RCC 7860 (cell line): ENCODE data around the gene IL1RAPL1.

Source experiments
- DNase-seq: peaks from one replicate; pipeline ENCODE4 v3.0.0-alpha.2; 2015; ENCODE audit warnings: low spot score
- FAIRE-seq: peaks from 2 replicates; lab custom pipeline; 2012; peaks lifted over from hg19 to GRCh38; lab: Jason Lieb, UNC

The IL1RAPL1 gene

GRCh38 chrX:28586981-28587551, at the start of gene IL1RAPL1:
TSS of gene IL1RAPL1 (plus strand) at chrX:28587446.
- FAIRE-seq (no peak), DNase-seq (no peak)

GRCh38 chrX:28542791-28543190, 44.5 kb upstream of the IL1RAPL1 start:
- DNase-seq (no peak), FAIRE-seq (no peak)

- DNase-seq (no peak), FAIRE-seq (no peak)
Observed at GRCh38 chrX:28549838-28550237, 37.4 kb upstream of the IL1RAPL1 start.

- FAIRE-seq, result no peak
Observed at GRCh38 chrX:28550331-28550872, 36.8 kb upstream of the IL1RAPL1 start.

GRCh38 chrX:28552322-28552721, 34.9 kb upstream of the IL1RAPL1 start:
- DNase-seq (no peak), FAIRE-seq (no peak)

More at GRCh38 chrX:28550331-28550872, 36.8 kb upstream of the IL1RAPL1 start:
- DNase-seq, result no peak

GRCh38 chrX:28552882-28553829, 34.1 kb upstream of the IL1RAPL1 start:
- DNase-seq, result no peak
- FAIRE-seq, result no peak

- no peak for FAIRE-seq
- no peak for DNase-seq
Observed at GRCh38 chrX:28576117-28576516, 11.1 kb upstream of the IL1RAPL1 start.

GRCh38 chrX:28581522-28581921, 5.7 kb upstream of the IL1RAPL1 start:
- DNase-seq (no peak), FAIRE-seq (no peak)

- FAIRE-seq (no peak), DNase-seq (no peak)
Observed at GRCh38 chrX:28582511-28582910, 4.7 kb upstream of the IL1RAPL1 start.

GRCh38 chrX:28584025-28584424, 3.2 kb upstream of the IL1RAPL1 start:
- no peak for FAIRE-seq
- no peak for DNase-seq

GRCh38 chrX:28585767-28586166, 1.5 kb upstream of the IL1RAPL1 start:
- FAIRE-seq (no peak), DNase-seq (no peak)

GRCh38 chrX:28586286-28586685, 960 bp upstream of the IL1RAPL1 start:
- DNase-seq, result no peak
- no peak for FAIRE-seq

GRCh38 chrX:28589046-28589445, 1.8 kb downstream of the IL1RAPL1 start:
- DNase-seq, result no peak
- FAIRE-seq, result no peak

- FAIRE-seq, result no peak
- no peak for DNase-seq
Observed at GRCh38 chrX:28590396-28590795, 3.1 kb downstream of the IL1RAPL1 start.

GRCh38 chrX:28591542-28591941, 4.3 kb downstream of the IL1RAPL1 start:
- DNase-seq (no peak), FAIRE-seq (no peak)

GRCh38 chrX:28595346-28595745, 8.1 kb downstream of the IL1RAPL1 start:
- no peak for DNase-seq
- FAIRE-seq, result no peak

GRCh38 chrX:28599957-28600356, 12.7 kb downstream of the IL1RAPL1 start:
- FAIRE-seq (no peak), DNase-seq (no peak)

- DNase-seq, result no peak
- no peak for FAIRE-seq
Observed at GRCh38 chrX:28609003-28609402, 21.8 kb downstream of the IL1RAPL1 start.

- FAIRE-seq, result no peak
- no peak for DNase-seq
Observed at GRCh38 chrX:28609917-28610613, 22.8 kb downstream of the IL1RAPL1 start.

GRCh38 chrX:28610746-28611145, 23.5 kb downstream of the IL1RAPL1 start:
- DNase-seq, result no peak
- no peak for FAIRE-seq

GRCh38 chrX:28613558-28613957, 26.3 kb downstream of the IL1RAPL1 start:
- DNase-seq (no peak), FAIRE-seq (no peak)
